T-helper 2 cell (primary cell): ENCODE data around the gene CST9.
"Not testable (repeated sequence)": the region's sequence is repeated elsewhere in the genome, so short reads cannot be mapped to it uniquely, and the experiment has no call there.

ENCODE experiments used
- DNase-seq, 5 experiments: peaks; one replicate each; pipeline versions ENCODE4 v3.0.0 to v3.0.0-alpha.2; 2012 to 2022

Gene CST9

GRCh38 chr20:23623666-23624323 is 18.1 kb upstream of the CST9 start:
- no peak for DNase-seq

GRCh38 chr20:23622839-23623343 is 17.2 kb upstream of the CST9 start:
- no peak for DNase-seq

DNA sequence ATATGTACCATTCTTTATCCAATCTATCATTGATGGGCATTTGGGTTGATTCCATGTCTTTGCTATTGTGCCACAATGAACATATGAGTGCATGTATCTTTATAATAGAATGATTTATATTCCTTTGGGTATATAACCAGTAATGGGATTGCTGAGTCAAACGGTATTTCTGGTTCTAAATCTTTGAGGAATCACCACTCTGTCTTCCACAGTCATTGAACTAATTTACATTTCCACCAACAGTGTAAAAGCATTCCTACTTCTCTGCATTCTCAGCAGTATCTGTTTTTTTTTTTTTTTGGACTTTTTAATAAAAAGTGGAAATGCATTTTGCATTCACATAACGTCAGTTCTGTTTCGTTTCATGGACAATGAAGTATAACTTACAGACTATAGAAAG is 16.7 kb upstream of the CST9 start:
- DNase-seq, result not testable (repeated sequence)

- DNase-seq, result not testable (repeated sequence)
Observed at GRCh38 chr20:23620670-23621386, 15.1 kb upstream of the CST9 start.

GRCh38 chr20:23614163-23614562 is 8.4 kb upstream of the CST9 start:
- DNase-seq, result no peak

- no peak for DNase-seq
Observed at GRCh38 chr20:23613676-23614075, 8.0 kb upstream of the CST9 start.

DNA sequence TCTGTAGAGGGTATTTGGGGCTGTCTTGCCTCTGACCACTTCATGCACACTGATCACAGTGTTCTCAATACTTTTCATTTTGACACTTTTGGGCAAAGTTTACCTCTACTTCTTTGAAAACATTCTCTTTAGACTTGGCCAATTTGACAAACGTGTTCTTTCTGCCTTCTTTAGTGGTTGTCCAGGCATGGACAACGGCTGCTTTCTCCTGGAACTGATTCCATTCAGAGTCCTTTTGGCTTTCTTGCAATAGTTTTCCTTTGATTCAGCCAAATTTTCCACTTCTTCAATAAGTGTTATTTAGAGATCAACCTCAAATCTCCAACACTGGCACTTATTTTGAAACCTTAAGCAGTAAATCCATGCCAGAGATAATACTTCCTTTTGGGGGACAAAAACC is 6.7 kb upstream of the CST9 start:
- DNase-seq, result no peak

DNA sequence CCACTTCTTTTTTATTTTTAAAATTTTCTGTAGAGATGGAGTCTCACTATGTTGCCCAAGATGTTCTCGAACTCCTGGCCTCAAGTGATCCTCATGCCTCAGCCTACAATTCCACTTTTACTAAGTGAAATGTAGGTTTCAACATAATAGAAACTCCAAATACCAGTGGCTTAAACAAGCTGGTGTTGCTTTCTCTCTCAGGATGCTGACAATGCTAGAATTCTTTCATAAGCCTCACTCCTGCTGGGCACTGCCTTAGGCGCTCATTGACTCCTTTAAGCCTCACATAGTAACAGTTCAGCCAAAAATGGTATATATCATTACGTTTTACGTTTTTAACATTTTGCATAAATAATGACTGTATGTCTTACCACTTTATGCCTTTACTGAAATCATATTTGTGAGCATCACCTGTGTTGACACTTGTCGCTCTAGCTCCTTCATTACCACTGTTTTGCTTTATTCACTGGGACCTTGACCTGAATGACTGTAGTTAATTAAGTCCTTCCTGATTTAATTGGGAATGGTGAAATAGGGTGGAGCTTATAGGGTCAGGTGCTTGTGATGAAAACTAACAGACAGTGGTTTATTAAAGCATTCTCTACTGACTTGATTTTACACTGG is 3.9 kb upstream of the CST9 start:
- DNase-seq, result no peak

DNA sequence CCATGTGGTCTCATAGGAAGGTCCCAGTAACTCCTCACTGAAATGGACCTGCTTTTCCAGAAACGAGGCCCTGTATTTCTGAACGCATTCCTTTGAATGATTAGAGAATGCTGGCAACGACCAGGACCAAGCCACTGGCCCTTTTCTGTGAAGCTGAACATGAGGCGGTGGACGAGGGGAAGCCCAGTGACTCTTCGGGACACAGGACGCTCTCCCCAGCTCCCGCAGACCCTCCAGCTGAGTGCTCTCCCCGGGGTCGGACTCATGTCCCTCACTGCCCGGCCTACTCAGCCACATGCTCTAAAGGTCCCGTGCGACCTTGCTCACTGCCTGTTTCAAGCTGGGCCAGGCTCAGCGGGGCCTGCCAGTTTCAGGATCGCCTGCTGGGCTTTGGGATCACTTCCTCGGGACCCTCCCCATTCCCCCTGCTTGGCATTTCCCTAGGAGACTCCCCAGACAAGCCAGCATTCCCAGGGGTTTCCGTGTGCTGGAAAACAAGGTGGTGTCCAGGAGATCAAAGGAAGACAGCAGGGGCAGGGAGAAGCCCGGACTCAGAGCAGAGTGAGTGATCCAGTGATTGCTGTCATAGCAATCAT is 2.6 kb upstream of the CST9 start:
- no peak for DNase-seq

DNA sequence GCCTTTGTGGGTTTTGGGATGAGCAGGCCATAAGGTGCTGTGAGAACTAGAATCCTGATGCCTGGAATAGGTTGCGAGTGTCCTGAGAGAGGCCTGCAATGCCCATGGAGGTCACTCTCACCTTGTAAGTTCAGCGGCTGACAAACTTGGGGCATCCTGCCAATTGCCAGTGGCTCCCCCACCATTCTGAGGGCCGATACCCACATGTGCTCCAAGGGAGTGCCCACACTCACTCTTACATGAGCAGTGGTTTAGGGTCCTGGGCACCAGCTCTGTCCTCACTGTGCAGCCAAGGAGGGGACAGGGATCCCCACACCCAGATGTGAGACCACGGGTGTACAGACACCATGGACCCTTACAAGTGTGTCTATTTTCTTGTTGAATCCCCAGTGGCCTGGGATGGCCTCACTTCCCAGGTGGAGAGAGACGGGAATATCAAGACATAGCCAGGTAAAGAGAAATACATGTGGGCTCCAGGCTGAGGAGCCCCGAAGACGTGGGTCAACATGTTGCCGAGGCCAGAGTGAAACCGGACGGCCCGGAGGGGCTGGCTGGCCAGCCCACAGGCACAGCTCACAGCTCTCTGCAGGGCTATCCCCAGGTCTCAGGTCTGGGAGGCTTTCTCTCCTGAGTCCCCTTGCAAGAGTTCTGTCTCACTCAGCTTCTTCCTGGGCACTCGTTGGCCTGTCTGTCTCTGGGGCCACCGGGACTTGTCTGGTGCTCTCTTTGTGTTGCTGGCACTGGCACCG is 2.0 kb upstream of the CST9 start:
- DNase-seq, result no peak

GRCh38 chr20:23606652-23607049 is 934 bp upstream of the CST9 start:
- peak in 4 of 5 experiments; percentile 26 to 54 (median 45) for DNase-seq

DNA sequence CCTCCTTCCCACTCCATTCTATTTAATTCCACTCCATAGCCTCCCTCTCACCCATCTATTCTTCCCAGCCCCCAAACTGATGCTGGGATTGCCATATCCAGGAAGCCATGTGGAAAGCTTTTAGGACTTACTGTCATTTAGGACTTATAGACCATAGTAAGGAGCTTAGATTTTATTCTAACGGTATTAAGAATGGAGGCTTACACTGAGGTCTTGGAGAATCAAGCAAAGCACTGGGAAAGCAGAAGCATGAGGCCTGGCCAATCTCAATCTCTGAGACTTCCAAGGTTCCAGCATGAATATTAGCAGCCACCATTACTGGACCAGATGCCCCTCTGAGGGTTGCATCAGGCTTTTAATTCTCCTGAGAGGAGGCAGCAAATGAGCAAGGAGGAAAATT is 1.4 kb downstream of the CST9 start:
- no peak for DNase-seq

DNA sequence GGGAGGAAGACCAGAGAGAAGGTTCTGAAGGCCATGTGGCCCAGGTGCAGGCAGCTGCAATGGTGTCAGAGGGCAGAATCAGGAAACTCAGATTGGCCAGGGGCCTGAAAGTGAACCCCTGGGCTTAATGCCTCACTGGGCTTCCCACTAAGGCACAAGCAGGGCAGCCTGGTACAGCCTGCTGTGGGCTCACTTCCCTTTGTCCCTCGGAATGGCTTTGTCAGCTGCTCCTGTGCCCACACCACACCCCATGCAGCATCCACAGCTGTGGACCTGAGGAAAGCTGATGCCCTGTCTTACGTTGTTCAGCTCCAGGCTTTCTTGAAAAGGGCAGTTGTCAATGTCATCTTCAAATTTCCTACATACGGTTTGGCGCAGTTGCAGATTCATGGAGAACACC is 2.4 kb downstream of the CST9 start:
- no peak for DNase-seq

DNA sequence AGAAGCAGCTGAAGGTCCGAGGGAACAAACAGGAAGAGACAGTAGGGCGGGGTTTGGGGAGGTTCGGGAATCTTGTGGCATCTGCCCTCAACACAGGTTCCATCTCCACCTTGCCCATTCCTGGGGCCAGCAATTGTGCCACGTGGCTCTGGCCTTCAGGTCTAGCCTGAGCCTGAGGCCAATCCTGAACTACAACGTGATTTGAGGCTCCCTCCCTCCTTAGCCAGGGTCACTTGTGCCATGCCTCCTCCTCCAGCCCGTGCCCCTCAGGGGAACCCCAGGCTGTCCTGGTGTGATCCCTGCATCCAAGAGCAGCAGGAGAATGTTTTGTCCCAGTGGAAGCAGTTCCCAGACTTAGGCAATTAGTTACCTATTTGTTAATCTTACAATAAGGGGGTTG is 3.0 kb downstream of the CST9 start:
- no peak for DNase-seq

DNA sequence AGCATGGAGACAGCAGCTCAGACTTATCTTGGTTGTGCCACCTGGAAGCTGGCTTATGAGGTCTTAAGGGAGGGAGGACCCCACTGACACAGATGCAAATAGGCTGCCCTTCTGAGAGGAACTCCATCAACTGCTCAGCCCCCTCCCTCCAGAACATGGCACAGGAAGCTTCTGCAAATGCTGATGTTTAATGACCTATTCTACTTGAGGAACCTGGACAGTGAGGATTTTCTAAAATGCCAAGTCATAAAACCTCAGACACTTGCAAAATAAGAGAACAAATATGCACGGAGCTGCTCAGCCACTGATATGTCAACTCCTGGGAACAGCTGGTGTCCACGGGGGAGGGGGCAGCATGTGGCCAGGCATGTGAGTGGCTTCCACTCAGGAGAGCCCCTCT is 3.5 kb downstream of the CST9 start:
- DNase-seq, result no peak

- DNase-seq, result no peak
Observed at GRCh38 chr20:23601715-23602114, 4.0 kb downstream of the CST9 start.

GRCh38 chr20:23598481-23598880 is 7.2 kb downstream of the CST9 start:
- no peak for DNase-seq

GRCh38 chr20:23596579-23597250 is 9.0 kb downstream of the CST9 start:
- DNase-seq, result no peak

- DNase-seq, result no peak
Observed at GRCh38 chr20:23595941-23596340, 9.8 kb downstream of the CST9 start.

GRCh38 chr20:23588434-23589403 is 17.0 kb downstream of the CST9 start:
- no peak for DNase-seq

DNA sequence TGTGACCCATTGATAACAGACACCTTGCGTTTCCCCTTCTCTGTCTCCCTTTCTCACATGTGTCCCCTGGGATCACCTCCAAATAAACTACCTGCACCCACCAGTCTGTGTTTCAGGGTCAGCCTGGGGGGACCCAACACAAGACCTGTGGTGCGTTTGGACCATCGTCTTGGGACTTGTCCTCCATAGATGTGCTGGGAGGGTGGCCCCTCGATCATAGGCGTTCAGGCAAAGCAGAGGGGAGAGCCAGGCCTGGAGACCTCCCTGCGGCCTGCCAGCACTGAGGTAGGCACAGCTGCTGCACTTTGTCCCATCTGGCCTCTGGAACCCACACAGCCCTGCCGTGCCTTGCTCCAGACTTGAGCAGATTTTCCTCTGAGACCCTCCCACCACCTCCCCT is 18.1 kb downstream of the CST9 start:
- no peak for DNase-seq
